GM21529 (cell line): ENCODE measurements around the gene LATS2.

Experiments used
- ATAC-seq: cut with Tn5 transposase; IDR thresholded peaks from one replicate; pipeline ENCODE4 v1.9.1; 2021; ENCODE audit not compliant: unreplicated experiment

Gene LATS2

DNA sequence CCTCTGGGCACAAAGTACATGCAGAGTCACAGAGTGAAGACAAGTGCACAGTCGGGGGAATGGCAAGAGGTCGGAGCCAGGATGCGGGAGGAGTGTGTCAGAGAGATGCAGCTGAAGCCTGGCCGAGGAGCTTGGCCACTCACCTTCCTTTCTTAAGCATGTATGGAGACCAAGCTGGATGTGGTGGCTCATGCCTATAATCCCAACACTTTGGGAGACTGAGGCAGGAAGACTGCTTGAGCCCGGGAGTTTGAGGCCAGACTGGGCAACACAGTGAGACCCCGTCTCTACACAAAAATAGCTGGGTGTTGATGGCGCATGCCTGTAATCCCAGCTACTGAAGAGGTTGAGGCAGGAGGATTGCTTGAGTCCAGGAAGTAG, 67.0 kb downstream of the LATS2 start:
- ATAC-seq, result no peak

- ATAC-seq, result no peak
Observed at GRCh38 chr13:20993661-20994440, 67.5 kb downstream of the LATS2 start.

- no peak for ATAC-seq
Observed at GRCh38 chr13:20993211-20993610, 68.2 kb downstream of the LATS2 start.

- ATAC-seq, result no peak
Observed at GRCh38 chr13:20991741-20992520, 69.5 kb downstream of the LATS2 start.

GRCh38 chr13:20990910-20991525, 70.4 kb downstream of the LATS2 start:
- ATAC-seq, result no peak

DNA sequence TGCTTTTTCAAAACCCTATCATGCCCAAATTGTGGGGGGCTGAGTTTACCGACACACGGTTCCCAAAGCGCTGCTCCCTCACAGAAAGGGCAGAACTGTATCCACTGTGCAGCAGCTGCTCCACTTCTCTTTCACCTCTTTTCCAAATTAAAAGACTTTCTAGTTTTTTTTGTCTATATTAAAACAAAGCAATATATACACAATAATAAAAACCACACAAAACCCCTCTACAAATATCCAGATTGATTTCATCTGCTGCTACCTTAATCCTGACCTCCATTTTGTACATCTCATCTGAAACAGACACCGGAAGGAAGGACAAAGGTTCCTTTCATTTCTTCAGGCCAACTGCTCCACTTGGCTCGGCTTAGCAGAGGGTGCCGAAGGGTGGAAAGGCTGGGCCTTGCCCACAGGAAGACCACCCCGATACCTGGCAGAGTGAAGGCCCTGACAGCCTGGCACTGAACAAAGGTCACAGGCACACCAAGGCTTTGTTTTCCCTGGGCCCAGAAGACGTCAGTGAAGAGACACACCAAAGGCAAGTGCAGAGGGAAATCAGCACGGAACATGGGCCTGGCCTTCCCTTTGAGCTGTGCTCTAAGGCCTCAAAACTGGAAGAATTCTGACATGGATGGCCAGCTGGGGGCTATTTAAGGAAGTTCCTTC, 71.6 kb downstream of the LATS2 start:
- no peak for ATAC-seq

GRCh38 chr13:20988909-20989655, 72.3 kb downstream of the LATS2 start:
- no peak for ATAC-seq

- no peak for ATAC-seq
Observed at GRCh38 chr13:20988033-20988908, 73.1 kb downstream of the LATS2 start.

GRCh38 chr13:20987599-20987998, 73.8 kb downstream of the LATS2 start:
- no peak for ATAC-seq

DNA sequence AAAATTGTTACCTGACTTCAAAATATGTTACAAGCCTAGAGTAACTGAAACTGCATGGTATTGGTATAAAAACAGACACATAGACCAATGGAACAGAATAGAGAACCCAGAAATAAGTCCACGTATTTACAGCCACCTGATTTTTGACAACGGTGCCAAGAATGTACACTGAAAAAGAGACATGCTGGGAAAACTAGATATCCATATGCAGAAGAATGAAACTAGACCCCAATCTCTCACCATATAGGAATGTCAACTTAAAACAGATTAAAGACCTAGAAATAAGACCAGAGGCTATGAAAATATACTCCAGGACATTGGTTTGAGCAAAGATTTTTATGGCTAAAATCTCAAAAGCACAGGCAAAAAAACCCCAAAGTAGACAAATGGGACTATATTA, 76.5 kb downstream of the LATS2 start:
- no peak for ATAC-seq

GRCh38 chr13:20983386-20983785, 78.0 kb downstream of the LATS2 start:
- no peak for ATAC-seq

- ATAC-seq, result no peak
Observed at GRCh38 chr13:20981370-20982095, 79.9 kb downstream of the LATS2 start.

DNA sequence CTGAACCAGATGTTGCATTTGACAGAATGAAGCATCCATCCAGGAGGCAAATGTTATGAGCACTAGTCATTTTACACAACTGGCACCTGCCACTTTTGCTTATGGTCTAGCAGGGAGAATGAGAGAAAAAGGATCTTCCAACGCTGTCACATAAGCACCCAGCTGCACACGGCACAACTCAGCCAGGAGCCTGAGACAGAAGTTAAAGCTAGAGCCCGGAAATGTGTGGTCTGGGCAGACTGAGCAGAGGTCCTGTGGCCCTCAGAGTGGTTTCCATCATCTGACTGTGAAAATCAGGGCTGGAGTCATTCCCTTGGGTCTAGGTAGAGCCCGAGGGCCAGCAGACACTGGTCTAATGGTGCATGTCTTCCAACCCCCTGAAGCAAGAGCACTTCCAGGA, 80.5 kb downstream of the LATS2 start:
- no peak for ATAC-seq

DNA sequence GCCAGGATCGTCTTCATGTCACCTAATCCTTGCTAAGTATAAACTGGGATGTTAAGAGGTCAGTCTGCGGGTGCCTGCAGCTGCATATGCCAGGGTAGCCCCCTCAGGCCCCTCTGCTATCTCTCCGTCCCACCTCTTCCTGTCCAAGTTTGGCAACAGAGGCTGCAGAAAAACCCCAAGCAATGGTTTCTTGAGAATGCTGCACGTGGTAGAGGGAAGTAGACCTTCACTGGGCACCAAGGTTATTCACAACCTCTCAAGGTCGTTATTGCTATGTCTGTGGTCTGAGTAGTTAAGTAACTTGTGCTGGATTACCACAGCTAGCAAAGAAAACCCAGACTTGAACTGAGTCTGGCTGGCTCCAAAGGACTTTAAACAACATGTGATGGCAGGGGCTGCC, 81.0 kb downstream of the LATS2 start:
- no peak for ATAC-seq

DNA sequence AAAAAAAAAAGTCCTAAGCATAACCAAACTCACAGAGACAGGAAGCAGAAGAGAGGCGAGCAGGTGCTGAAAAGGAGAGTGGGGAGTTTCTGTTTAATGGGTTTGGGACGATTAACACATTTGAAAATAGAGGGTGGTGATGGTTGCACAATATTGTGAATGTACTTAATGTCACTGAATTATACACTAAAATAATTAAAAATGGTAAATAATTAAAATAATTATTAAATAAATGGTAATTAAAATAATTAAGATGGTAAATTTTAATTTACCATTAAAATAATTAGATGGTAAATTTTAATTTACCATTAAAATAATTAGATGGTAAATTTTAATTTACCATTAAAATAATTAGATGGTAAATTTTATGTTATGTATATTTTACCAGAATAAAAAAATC, 84.0 kb downstream of the LATS2 start:
- ATAC-seq, result no peak

GRCh38 chr13:20974981-20975585, 86.3 kb downstream of the LATS2 start:
- ATAC-seq, result no peak

DNA sequence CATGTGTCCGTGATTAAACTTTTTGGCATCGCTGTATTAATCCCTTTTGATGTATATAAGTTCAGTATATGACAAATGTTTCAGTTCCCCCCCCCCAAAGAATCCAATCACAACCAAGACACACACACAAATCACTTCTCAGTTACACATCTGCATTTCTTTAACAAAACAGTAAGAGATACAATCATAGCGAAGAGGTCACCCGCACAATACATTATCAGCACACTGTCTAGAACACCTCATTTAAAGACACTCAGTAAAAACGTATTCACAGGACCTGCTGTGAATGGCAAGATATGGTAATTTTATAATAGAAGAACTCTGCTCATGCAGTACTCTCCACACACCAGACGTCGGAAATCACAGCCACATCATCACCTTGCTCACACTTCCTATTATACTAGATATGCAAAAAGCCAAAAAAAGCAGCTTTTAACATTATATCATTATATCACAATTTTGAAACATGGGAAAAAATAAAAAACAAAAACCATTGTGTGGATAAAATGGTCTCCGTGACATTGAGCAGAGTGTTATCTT, 87.4 kb downstream of the LATS2 start:
- ATAC-seq, result no peak

DNA sequence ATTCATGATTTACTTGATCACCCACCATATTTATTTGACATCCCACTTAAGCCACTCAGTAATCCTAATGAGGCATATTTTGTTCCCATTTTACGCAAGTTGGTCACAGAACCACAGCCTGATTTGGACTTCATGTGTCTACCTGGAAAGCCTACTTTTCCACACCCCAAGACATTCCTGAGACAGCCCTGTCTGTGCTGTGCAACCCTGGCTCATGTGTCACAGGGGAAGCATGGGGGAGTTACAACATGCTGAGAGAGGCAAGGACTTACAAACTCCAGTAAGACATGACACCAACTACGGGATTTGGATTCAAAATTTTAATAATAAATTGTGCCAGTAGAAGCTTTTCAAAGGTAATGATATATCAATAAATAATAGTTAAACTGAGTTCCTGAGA, 88.7 kb downstream of the LATS2 start:
- no peak for ATAC-seq
